Epithelial cell of prostate (primary cell): ENCODE data around the gene IL1RAPL1.

Experiments used
- DNase-seq: peaks from one replicate; pipeline ENCODE4 v3.0.0-alpha.2; 2011; ENCODE audit warnings: low read depth, low spot score
- H3K27ac ChIP-seq: fragments of 450-650 bp; 2 replicates; pipeline ENCODE4 v1.5.1; 2017; ENCODE audit warnings: mild to moderate bottlenecking

The IL1RAPL1 gene

DNA sequence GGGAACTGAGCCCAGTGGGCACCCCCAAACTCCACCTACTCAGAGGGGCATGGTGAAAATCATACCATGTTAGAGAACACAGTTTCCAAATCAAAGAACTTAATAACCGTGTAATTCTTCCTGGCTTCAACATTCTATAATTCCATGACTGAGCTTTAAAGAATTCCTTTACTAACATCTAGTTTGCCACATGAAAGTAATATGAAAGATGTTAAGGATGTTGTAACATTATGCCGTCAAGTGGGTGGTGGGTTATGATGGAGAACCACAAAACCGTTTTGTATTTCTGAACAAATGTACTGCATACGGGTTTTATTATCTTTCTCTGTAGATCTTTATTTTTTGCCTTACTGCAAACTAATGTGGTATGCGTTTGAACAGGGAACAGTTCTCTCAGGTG is 1079.1 kb downstream of the IL1RAPL1 start:
- no peak overlapping the region for H3K27ac ChIP-seq
- no peak for DNase-seq

DNA sequence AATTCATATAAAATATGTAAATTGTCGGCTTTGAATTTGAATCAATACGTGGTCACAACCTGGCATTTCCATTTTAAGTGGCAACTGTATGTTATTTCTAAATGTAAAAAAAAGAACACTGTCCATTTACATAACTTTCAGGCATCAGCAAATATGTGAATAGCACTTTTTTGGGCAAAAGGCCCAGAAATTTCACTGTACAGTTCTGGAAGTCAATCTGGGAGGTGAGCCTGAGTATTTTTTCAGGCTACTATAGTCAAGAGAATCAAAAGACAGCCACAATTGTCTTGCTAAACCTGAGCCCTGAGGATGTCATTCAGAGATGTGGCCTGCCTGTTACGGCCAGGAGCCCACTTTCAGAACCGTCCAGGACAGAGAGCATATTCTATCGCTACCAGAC is 1084.2 kb downstream of the IL1RAPL1 start:
- H3K27ac ChIP-seq: no peak overlapping the region
- DNase-seq: no peak

DNA sequence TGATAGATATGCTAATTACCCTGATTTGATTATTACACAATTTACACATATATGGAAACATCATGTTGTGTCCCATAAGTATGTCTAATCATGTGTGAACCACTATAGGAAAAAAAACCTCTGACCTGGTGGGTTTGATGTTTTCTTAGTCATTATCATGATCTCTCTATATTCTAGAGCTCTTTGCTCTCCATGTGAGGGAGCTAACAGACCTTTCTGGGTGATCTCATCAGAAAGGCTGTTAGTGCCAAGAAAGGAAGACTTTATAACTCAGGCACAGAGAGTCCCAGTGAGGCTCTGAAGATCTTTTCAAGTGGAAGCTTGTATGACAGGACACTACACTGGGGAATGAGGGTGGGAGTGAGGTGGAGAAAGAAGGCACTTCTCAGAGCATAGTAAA is 1100.4 kb downstream of the IL1RAPL1 start:
- no peak overlapping the region for H3K27ac ChIP-seq
- DNase-seq: no peak

DNA sequence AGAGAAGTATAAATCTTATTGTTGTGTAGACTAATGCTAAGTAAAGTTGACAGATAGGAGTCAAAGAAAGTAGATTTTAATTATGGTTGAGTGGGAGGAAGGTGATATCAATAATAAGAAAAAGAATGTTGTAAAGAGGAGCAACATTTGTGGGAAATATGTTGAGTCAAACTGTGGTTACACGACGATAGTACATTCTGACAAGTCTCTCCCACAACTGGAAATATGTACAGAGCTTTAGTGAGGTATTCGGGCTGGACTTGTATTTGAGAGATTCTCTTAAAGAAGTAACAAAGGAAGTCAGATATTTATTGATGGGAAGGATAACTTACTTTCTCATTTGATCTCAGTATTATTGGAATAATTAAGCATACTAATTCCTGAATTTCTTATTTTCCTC is 1102.8 kb downstream of the IL1RAPL1 start:
- no peak for DNase-seq

DNA sequence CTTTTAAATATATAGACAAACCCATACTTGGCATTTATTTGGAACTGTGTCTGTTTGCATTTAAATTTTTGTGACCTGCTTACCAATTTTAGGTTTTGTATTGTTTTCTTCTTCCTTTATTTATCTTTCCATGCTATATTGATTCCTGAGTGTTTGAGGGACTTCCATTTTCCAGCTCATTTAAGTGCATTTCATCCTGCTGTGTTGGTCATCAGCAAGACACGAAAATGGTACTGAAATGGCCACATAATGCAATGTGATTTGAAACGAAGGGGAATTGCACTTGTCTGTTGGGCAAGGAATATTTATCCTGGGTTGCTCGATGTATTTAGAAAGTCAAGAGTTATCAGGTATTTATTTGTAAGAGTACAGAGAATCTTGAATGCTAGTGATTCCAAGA is 1103.8 kb downstream of the IL1RAPL1 start:
- no peak overlapping the region for H3K27ac ChIP-seq
- no peak for DNase-seq

More for the DNA sequence above, 1102.8 kb downstream of the IL1RAPL1 start:
- H3K27ac ChIP-seq: no peak overlapping the region

DNA sequence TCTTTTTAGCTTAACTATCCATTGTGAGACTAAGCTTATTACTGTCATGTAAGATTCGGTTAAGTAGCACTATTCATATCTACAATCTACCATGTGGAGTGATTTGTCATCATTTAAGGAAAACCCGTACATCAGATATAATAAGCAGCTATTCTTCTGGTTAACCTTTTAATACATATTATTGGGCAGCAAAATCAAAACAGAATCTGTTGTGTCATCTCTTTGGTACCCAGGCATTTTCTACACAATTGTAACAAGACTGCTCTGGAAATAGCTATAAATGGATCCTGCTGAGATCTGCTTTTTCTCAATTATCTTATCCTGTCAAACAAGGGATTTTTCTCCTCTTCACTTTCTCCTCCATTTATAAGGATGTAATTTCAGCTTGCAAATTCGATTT is 1106.7 kb downstream of the IL1RAPL1 start:
- H3K27ac ChIP-seq: no peak overlapping the region
- no peak for DNase-seq

DNA sequence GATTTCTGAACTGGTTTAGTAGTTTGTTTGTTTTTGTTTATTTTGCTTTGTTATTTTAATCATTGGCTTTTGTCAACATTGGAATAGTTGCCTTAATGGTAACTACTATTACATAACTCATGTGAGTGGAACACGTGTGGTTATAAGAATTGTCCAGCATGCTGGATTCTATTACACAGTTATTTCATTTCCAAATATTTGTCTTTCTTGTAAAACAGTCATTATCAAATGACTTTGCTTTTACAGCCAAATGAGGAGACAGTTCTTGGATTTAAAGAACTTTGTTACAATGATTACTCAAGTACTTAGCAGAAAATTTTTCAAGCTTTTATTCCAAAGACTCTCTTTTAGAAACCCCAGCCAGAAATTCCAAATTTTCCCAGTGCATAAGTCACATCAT is 1112.0 kb downstream of the IL1RAPL1 start:
- DNase-seq: no peak
- H3K27ac ChIP-seq: no peak overlapping the region

DNA sequence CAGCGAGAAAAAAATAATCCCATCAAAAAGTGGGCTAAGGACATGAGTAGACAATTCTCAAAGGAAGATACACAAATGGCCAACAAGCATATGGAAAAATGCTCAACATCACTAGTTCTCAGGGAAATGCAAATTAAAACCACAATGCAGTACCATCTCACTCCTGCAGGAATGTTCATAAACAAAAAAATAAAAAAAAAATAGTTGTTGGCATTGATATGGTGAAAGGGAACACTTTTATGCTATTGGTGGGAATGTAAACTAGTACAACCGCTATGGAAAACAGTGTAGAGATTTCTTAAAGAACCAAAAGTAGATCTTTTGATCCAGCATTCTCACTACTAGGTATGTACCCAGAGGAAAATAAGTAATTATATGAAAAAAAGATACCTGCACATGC is 1119.8 kb downstream of the IL1RAPL1 start:
- DNase-seq: no peak
- H3K27ac ChIP-seq: no peak overlapping the region

DNA sequence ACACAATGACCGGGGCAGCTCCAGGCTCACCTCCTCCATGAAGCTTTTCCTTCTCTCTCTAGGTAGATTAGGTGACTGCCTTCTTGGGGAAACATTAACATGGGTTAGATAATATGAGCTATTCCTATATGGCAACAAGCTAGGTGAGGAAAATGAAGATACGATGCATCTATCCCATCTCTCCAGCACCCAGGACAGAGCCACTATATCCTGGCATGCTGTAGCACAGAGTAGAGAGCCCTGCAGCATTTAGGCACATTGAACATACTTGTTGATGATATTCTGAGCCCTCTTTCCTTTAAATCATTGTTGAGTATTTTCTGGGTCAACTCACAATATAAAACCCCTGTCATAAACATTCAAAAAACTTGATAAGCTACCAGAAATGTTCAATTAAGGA is 1133.9 kb downstream of the IL1RAPL1 start:
- H3K27ac ChIP-seq: no peak overlapping the region
- DNase-seq: no peak

DNA sequence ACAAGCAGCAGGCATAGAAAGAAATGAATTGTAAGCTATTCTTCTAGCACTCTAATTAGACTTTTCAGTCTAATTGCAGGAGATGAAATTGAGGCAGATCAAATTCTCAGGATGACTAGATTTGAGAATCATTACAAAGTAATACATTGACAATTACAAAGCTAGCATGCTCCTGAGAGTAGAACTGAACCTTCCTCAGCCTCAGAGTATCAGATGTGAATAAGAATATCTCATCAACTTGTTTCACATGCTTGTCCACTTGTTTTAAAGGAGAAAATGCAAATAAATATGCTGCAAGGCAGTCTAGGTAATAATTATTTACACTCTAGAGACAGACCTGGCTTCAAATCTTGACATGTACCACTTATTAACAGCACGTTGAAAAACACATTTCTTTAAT is 1137.1 kb downstream of the IL1RAPL1 start:
- no peak for DNase-seq
- no peak overlapping the region for H3K27ac ChIP-seq

DNA sequence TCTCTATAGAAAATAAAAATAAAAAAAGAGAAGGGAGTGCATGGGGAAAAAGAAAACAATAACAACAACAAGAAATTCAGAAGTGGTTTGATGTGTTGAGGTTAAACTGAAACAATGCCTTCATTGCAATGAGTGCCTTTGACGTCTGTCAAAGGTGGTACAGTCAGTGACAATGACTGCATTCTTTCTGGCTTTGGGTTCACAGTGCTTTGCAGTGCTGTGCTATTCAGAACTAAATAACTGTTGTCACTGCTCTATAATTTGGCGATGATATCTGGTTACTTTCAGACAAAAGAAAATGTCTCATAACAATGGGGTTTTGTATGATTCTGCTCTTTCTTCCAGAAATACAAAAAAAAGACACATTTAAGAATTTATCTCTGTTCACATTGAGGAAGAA is 1139.6 kb downstream of the IL1RAPL1 start:
- DNase-seq: no peak
- no peak overlapping the region for H3K27ac ChIP-seq

DNA sequence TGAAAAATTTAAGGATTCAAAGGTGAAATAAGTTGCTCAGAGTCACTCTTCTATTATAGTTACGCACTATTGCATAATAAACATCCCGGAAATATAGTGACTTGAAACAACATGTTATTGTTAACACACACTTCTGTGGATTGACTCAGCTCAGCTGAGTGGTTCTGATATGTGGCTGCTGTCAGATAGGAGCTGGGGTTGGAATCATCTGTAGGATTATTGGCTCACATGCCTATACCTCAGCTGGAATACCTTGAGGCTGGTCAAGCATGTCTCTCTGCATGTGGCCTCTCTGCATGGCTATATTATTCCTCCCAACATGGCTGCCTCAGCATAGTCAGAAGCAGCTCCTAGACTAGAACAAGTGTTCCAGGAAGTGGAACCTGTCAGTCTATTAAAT is 1141.4 kb downstream of the IL1RAPL1 start:
- H3K27ac ChIP-seq: peak overlapping the region; percentile 15
- peak; percentile 0 for DNase-seq

DNA sequence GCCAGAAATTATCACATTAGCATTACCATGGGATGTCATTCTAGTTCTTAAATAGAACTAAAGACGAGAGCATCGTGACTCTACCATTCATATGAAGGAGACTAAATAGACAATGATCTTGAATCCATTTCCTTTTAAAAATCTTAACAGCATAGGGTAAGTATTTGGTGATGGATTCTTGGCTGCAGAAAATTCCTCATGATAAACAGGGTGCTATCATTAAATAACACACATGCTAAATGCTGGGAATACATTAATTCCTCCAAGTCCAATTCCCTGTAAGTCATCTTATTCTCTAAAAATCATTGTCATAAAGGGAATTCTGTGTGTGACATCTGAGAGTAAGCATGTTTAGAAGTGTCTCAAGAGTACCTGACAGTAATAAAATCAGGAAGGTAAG is 1157.7 kb downstream of the IL1RAPL1 start:
- H3K27ac ChIP-seq: no peak overlapping the region
- DNase-seq: no peak

DNA sequence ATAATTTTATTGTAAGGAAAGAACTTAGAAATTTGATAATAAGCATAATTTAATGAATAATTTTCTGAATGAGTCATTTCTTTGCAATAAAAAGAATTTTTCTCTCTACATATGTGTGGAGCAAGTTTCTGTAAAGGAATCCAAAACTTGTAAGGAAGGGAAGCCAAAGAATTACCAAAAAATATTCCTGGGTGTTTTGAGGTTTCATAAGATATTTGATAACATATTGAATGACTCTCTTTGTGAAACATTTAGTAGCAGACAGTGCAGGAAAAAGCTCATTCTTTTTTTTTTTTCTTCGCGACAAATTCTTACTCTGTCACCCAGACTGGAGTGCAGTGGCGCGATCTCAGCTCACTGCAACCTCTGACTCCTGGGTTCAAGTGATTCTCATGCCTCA is 1159.1 kb downstream of the IL1RAPL1 start:
- DNase-seq: no peak
- H3K27ac ChIP-seq: no peak overlapping the region

DNA sequence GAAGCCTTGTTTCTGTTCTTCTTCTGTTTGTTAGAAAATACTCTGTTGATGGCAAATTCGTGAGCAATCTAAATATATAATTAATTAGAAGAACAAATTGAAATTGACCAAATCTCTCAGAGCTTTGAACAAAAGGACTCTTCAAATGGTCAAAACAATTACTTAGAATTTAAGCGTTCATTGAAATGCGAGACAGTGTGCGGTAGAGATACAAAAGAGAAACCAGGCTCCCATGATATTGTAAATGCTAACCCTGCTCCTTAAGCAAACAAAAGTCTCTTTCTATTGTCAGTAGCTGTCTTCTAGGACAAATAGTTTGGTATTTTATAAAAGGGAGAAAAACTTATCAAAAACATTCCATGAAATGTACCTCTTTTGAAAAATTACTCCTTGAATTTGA is 1174.8 kb downstream of the IL1RAPL1 start:
- no peak overlapping the region for H3K27ac ChIP-seq
- DNase-seq: no peak

DNA sequence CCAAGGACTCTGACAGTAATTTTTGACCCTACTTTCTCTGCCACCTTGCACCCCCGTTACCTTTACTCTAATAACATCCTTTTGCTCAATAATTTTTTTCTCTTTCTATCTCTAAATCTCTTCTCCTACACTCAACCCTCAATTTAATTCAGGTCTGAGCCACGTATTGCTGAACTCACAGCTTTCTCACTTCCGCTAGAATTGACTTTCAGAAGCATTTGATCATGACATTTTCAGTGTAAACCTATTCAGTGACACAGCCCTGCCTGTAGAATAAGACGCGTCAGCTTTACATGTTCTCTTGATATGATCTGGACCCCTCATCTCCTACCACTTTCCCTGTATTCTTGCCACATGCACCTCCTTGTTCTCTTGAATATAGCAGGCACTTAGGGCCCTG is 1188.6 kb downstream of the IL1RAPL1 start:
- no peak for DNase-seq
- no peak overlapping the region for H3K27ac ChIP-seq

DNA sequence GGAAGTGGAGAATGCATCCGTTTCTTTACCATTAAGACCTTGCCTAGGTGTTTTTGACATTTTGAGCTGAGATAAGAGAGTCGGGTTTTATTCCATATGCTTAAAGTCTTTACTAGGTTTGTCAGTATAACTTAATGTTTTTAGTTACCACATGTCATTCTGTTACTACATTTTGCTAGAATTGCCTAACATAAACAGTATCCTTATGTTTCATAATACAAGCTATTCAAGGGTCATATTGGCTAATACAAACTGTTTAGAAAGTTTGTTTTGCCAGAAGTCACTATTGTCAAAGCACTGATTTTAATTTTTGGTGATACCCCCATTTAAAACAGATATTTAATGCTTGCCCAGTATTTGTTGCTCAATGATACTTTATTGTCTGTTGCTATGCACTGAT is 1200.4 kb downstream of the IL1RAPL1 start:
- no peak overlapping the region for H3K27ac ChIP-seq

DNA sequence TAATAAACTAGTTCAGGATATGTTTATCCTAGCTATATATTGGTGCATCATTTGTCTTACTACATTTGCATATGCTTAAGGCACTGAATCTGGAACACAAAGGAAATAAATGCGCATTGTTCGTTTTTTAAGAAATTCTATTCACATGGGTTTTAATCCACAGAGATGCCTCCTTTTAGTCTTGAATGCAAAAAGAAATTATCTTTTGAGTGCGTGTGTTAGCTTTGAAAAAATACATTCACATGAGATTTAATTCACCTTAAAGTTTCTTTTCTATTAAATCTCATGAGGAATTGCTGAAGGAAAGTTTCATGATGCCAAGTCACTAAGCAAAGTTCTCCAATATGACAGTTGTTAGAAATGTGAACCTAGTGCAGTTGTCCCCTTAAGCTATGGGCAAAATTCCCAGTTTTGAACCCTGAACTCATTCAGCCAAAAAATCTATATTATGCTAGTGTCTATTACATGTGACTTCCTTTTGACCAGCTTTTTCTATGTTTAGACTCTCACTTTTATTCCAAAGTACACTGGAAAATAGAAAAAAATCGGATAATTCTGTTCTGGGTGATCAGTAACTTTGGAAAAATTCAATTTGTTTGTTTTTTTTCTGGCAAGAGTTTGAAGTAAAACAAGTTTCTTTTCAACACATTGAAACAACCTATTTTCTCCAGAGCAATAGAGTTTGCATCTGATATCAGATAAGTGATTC is 1201.9 kb downstream of the IL1RAPL1 start:
- H3K27ac ChIP-seq: no peak overlapping the region
- DNase-seq: no peak

More for the DNA sequence above, 1200.4 kb downstream of the IL1RAPL1 start:
- DNase-seq: no peak

DNA sequence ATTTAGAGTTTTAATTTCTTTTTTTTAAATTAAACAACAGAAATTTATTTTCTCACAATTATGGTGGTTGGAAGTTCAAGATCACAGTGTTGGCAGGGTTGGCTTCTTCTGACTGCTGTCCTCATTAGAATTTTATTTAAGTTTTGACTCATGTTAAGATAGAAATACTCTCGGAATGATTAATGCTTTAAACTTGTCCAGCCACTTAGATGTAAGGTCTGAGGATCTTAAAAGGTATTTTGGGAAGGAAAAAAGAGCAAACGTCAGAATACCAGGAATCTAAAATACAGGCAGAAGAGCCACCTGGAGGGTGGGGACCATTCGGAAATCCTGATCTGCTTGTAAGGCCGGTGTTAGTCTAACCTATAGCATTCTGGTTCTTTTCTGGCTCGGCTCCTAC is 1205.1 kb downstream of the IL1RAPL1 start:
- no peak for DNase-seq
- no peak overlapping the region for H3K27ac ChIP-seq

DNA sequence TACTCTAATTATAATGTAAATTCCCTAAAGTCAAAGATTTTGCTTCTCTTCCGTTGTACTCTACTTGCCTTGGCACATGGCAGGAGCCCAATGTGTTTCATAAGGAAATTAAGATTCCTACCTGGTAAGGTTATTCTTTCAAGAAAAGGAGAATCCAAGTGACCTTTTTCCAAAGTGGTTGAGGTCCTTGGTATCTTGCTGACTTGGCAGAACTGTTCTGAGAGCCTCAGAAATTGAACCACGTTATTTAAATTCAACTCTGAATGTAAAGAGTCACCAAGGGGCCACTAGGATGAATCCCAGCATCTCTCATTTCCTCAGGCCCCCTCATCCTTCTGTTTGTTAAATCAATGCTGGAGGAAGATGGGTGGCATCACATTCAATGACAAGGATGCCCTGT is 1209.9 kb downstream of the IL1RAPL1 start:
- H3K27ac ChIP-seq: no peak overlapping the region
- DNase-seq: no peak

DNA sequence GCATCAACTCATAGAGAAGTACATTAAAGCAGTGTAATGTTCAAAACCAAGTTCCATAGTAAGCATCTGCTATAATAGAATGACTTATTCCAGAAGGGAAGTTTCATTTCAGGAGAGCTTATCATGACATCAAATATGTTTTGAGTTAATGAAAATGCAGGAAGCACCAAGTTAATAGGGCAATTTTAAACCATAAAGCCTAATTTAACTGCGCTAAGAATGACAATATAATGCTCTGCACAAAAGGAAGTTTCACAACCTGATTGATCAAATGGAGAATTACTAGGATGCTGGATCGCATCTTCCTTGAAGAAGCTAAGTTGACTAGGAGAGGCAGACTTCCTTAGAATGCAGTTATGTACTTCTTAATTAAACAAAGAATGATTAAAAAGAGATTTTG is 1211.2 kb downstream of the IL1RAPL1 start:
- H3K27ac ChIP-seq: no peak overlapping the region
- no peak for DNase-seq

DNA sequence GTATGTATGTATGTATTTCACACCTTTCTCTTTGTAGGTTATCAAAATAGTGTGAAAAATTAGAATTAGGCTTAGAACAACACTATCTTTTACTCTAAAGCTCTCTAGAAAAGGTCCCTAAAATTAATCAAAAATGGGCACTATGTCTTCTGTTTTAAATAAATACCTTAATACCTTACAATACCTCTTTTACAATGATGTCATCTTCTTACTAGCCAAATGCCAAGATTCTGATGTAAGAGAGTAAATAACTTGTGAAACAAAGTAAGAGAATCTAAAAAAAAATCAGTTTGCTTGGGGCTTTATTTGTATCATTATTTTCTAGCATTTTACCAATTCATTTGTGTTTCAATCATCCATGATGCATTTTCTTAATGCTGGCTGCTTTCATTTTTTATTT is 1225.9 kb downstream of the IL1RAPL1 start:
- no peak overlapping the region for H3K27ac ChIP-seq

More for the DNA sequence above, 1225.9 kb downstream of the IL1RAPL1 start:
- no peak for DNase-seq
